ENCODE measurements around the gene KCNQ1. TPM values are rescaled to one million over a fixed set of nuclear protein-coding genes. Genes with fewer than 3 reads are reported as not detected.

The KCNQ1 gene
- total RNA-seq, 3 donors from 2014 or later: 3.6 to 6.2 (median 5.1) TPM

GRCh38 chr11:2855162-2855561, 410.4 kb downstream of the KCNQ1 start:
- no peak overlapping the region for H3K27ac ChIP-seq
- intact Hi-C loops (cut with DNase I; ENCODE audit: low total_unique reads): no loop called here
- H3K27me3 ChIP-seq: no peaks in the 10 kb centered on the region
- no peaks in the 10 kb centered on the region for H3K36me3 ChIP-seq
- DNase-seq (ENCODE audit: low spot score in 2 of 2): no peak
- no peaks in the 10 kb centered on the region for H3K9me3 ChIP-seq
- TF ChIP-seq POLR2A (IDR thresholded peaks at IDR 0.05) (no peak), POLR2AphosphoS5 (IDR thresholded peaks at IDR 0.05) (no peak)
- TF ChIP-seq, protein P1, sequence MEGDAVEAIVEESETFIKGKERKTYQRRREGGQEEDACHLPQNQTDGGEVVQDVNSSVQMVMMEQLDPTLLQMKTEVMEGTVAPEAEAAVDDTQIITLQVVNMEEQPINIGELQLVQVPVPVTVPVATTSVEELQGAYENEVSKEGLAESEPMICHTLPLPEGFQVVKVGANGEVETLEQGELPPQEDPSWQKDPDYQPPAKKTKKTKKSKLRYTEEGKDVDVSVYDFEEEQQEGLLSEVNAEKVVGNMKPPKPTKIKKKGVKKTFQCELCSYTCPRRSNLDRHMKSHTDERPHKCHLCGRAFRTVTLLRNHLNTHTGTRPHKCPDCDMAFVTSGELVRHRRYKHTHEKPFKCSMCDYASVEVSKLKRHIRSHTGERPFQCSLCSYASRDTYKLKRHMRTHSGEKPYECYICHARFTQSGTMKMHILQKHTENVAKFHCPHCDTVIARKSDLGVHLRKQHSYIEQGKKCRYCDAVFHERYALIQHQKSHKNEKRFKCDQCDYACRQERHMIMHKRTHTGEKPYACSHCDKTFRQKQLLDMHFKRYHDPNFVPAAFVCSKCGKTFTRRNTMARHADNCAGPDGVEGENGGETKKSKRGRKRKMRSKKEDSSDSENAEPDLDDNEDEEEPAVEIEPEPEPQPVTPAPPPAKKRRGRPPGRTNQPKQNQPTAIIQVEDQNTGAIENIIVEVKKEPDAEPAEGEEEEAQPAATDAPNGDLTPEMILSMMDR (IDR thresholded peaks at IDR 0.05): no peak
- no peak overlapping the region for H3K4me3 ChIP-seq
- no peaks in the 10 kb centered on the region for H3K4me1 ChIP-seq

GRCh38 chr11:2857276-2857675, 412.5 kb downstream of the KCNQ1 start:
- Histone ChIP-seq H3K4me3 (no peak overlapping the region), H3K27me3 (peaks cover 0 to 4% of the 10 kb centered on the region in 2 donors), H3K4me1 (peaks cover 0 to 2% of the 10 kb centered on the region in 2 donors), H3K36me3 (no peaks in the 10 kb centered on the region), H3K27ac (no peak overlapping the region), H3K9me3 (no peaks in the 10 kb centered on the region)
- TF ChIP-seq POLR2A (IDR thresholded peaks at IDR 0.05) (no peak), POLR2AphosphoS5 (IDR thresholded peaks at IDR 0.05) (no peak)
- TF ChIP-seq, protein P1 (IDR thresholded peaks at IDR 0.05): no peak
- DNase-seq (ENCODE audit: low spot score in 2 of 2): no peak
- intact Hi-C loops (cut with DNase I; ENCODE audit: low total_unique reads): no loop called here

GRCh38 chr11:2857918-2858317, 413.1 kb downstream of the KCNQ1 start:
- Histone ChIP-seq H3K27ac (no peak overlapping the region), H3K4me3 (no peak overlapping the region), H3K9me3 (no peaks in the 10 kb centered on the region), H3K27me3 (peaks cover 0 to 8% of the 10 kb centered on the region in 2 donors), H3K4me1 (peaks cover 0 to 5% of the 10 kb centered on the region in 2 donors), H3K36me3 (no peaks in the 10 kb centered on the region)
- DNase-seq (ENCODE audit: low spot score in 2 of 2): no peak
- TF ChIP-seq POLR2AphosphoS5 (IDR thresholded peaks at IDR 0.05): no peak
- TF ChIP-seq, protein P1 (IDR thresholded peaks at IDR 0.05): no peak
- no peak for TF ChIP-seq POLR2A (IDR thresholded peaks at IDR 0.05)
- intact Hi-C loops (cut with DNase I; ENCODE audit: low total_unique reads): no loop called here

GRCh38 chr11:2858995-2859698, 414.3 kb downstream of the KCNQ1 start:
- Histone ChIP-seq H3K9me3 (no peaks in the 10 kb centered on the region), H3K27me3 (peaks cover 0 to 8% of the 10 kb centered on the region in 2 donors), H3K36me3 (no peaks in the 10 kb centered on the region), H3K4me3 (no peak overlapping the region), H3K27ac (no peak overlapping the region), H3K4me1 (peaks cover 0 to 8% of the 10 kb centered on the region in 2 donors)
- no peak for DNase-seq (ENCODE audit: low spot score in 2 of 2)
- intact Hi-C loops (cut with DNase I; ENCODE audit: low total_unique reads): no loop called here
- TF ChIP-seq POLR2AphosphoS5 (IDR thresholded peaks at IDR 0.05) (no peak), POLR2A (IDR thresholded peaks at IDR 0.05) (no peak)
- TF ChIP-seq, protein P1 (IDR thresholded peaks at IDR 0.05): no peak

GRCh38 chr11:2859699-2860037, 414.9 kb downstream of the KCNQ1 start:
- Histone ChIP-seq H3K9me3 (no peaks in the 10 kb centered on the region), H3K4me3 (no peak overlapping the region), H3K4me1 (peaks cover 0 to 8% of the 10 kb centered on the region in 2 donors), H3K36me3 (no peaks in the 10 kb centered on the region), H3K27me3 (peaks cover 0 to 8% of the 10 kb centered on the region in 2 donors), H3K27ac (no peak overlapping the region)
- no peak for DNase-seq (ENCODE audit: low spot score in 2 of 2)
- intact Hi-C loops (cut with DNase I; ENCODE audit: low total_unique reads): no loop called here
- TF ChIP-seq POLR2AphosphoS5 (IDR thresholded peaks at IDR 0.05): no peak
- TF ChIP-seq, protein P1 (IDR thresholded peaks at IDR 0.05): no peak
- TF ChIP-seq POLR2A (IDR thresholded peaks at IDR 0.05): no peak
